IMR-90 (cell line): ENCODE data around the gene SMIM7.

Experiments
- CEBPB ChIP-seq: IDR thresholded peaks from 2 replicates; pipeline ENCODE4 v1.6.1; 2012; ENCODE audit warnings: low read depth, low read length, improper control_type of control experiment
- CHD1 ChIP-seq: IDR thresholded peaks from 2 replicates; pipeline ENCODE4 v1.6.1; 2012; ENCODE audit warnings: low read depth, low read length, improper control_type of control experiment
- FOS ChIP-seq: fragments of 150-350 bp; IDR thresholded peaks from 2 replicates; pipeline ENCODE4 v1.6.1; 2016; ENCODE audit warnings: low read depth, low read length
- MAFK ChIP-seq: IDR thresholded peaks from 2 replicates; pipeline ENCODE4 v1.6.1; 2012; ENCODE audit warnings: low read depth, low read length, improper control_type of control experiment
- MAZ ChIP-seq: IDR thresholded peaks from 2 replicates; pipeline ENCODE4 v1.6.1; 2012; ENCODE audit warnings: low read depth, mild to moderate bottlenecking, low read length, improper control_type of control experiment, moderate library complexity, borderline replicate concordance
- MXI1 ChIP-seq: IDR thresholded peaks from 2 replicates; pipeline ENCODE4 v1.6.1; 2012; ENCODE audit warnings: low read depth, mild to moderate bottlenecking, low read length, moderate library complexity, borderline replicate concordance
- NFE2L2 ChIP-seq: fragments of 150-350 bp; IDR thresholded peaks from 2 replicates; pipeline ENCODE4 v1.6.1; 2016; ENCODE audit warnings: low read depth, mild to moderate bottlenecking, low read length
- POLR2A ChIP-seq: IDR thresholded peaks from 2 replicates; pipeline ENCODE4 v1.6.1; 2012; ENCODE audit warnings: mild to moderate bottlenecking, low read depth, low read length
- RAD21 ChIP-seq: IDR thresholded peaks from 2 replicates; pipeline ENCODE4 v1.6.1; 2012; ENCODE audit warnings: low read length, improper control_type of control experiment
- RCOR1 ChIP-seq: IDR thresholded peaks from 2 replicates; pipeline ENCODE4 v1.6.1; 2012; ENCODE audit warnings: mild to moderate bottlenecking, low read length, improper control_type of control experiment; ENCODE audit not compliant: insufficient replicate concordance
- RFX5 ChIP-seq: IDR thresholded peaks from 2 replicates; pipeline ENCODE4 v1.8.0; 2012; ENCODE audit warnings: low read depth, mild to moderate bottlenecking, low read length, moderate library complexity
- SMC3 ChIP-seq: fragments of 150-350 bp; IDR thresholded peaks from 2 replicates; pipeline ENCODE4 v1.6.1; 2016; ENCODE audit warnings: low read depth, mild to moderate bottlenecking, antibody characterized with exemption, low read length, moderate library complexity
- TF ChIP-seq, protein P1 (sequence below): fragments of 150-350 bp; IDR thresholded peaks from 2 replicates; pipeline ENCODE4 v1.6.1; 2017; ENCODE audit warnings: mild to moderate bottlenecking, antibody characterized with exemption, low read length, low read depth
- TF ChIP-seq, protein P2 (sequence below): conservative IDR thresholded peaks from 2 replicates; pipeline ENCODE4 v1.5.1; 2012; ENCODE audit warnings: mild to moderate bottlenecking, low read depth, low read length, improper control_type of control experiment

DNA sequence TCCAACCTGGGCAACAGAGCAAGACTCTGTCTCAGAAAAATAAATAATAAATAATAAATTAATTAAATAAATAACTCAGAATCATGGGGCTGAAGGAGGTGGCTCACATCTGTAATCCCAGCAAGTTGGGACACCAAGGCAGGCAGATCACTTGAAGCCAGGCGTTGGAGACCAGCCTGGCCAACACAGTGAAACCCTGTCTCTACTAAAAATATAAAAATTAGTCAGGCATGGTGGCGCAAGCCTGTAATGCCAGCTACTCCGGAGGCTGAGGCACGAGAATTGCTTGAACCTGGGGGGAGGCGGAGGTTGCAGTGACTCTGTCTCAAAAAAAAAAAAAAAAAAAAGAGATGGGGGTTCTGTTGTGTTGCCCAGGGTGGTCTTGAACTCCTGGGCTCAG is 8.2 kb upstream of the SMIM7 start:
- TF ChIP-seq, protein P1, sequence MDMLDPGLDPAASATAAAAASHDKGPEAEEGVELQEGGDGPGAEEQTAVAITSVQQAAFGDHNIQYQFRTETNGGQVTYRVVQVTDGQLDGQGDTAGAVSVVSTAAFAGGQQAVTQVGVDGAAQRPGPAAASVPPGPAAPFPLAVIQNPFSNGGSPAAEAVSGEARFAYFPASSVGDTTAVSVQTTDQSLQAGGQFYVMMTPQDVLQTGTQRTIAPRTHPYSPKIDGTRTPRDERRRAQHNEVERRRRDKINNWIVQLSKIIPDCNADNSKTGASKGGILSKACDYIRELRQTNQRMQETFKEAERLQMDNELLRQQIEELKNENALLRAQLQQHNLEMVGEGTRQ, result no peak
- TF ChIP-seq RFX5, result no peak
- TF ChIP-seq POLR2A, result no peak
- no peak for TF ChIP-seq CEBPB
- TF ChIP-seq RCOR1, result no peak
- TF ChIP-seq, protein P2, sequence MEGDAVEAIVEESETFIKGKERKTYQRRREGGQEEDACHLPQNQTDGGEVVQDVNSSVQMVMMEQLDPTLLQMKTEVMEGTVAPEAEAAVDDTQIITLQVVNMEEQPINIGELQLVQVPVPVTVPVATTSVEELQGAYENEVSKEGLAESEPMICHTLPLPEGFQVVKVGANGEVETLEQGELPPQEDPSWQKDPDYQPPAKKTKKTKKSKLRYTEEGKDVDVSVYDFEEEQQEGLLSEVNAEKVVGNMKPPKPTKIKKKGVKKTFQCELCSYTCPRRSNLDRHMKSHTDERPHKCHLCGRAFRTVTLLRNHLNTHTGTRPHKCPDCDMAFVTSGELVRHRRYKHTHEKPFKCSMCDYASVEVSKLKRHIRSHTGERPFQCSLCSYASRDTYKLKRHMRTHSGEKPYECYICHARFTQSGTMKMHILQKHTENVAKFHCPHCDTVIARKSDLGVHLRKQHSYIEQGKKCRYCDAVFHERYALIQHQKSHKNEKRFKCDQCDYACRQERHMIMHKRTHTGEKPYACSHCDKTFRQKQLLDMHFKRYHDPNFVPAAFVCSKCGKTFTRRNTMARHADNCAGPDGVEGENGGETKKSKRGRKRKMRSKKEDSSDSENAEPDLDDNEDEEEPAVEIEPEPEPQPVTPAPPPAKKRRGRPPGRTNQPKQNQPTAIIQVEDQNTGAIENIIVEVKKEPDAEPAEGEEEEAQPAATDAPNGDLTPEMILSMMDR, result no peak
- no peak for TF ChIP-seq CHD1
- TF ChIP-seq MXI1, result no peak
- TF ChIP-seq MAFK, result no peak
- no peak for TF ChIP-seq RAD21
- no peak for TF ChIP-seq SMC3
- no peak for TF ChIP-seq NFE2L2
- TF ChIP-seq MAZ, result no peak
- no peak for TF ChIP-seq FOS
